Aorta (tissue), 5 donors: Measurements from ENCODE around the gene SRF. TPM values are rescaled to one million over a fixed set of nuclear protein-coding genes. Genes with fewer than 3 reads are reported as not detected.

ENCODE experiments used
- ATAC-seq: fragments of 200-7000 bp; cut with Tn5 transposase; one replicate; pipeline ENCODE4 v1.9.1; 2022; ENCODE audit warnings: moderate library complexity; ENCODE audit not compliant: low FRiP score
- DNase-seq, 2 donors: peaks; one replicate each; pipeline ENCODE4 v3.0.0-alpha.2; 2020
- H3K27ac ChIP-seq, 2 donors: one replicate each; pipeline ENCODE4 v1.5.1; 2013; ENCODE audit warnings: low read length in 2 of 2, mild to moderate bottlenecking in 2 of 2, moderate library complexity in 2 of 2, control low read depth in 1 of 2, inconsistent platforms in 1 of 2, low read depth in 1 of 2
- H3K27me3 ChIP-seq, 2 donors: one replicate each; pipeline ENCODE4 v1.6.1; 2013; ENCODE audit warnings: control low read depth in 1 of 2, low read length in 1 of 2, mild to moderate bottlenecking in 1 of 2, moderate library complexity in 1 of 2; ENCODE audit not compliant: insufficient read depth in 2 of 2, control insufficient read depth in 1 of 2
- H3K36me3 ChIP-seq, 2 donors: one replicate each; pipeline ENCODE4 v1.6.1; 2013; ENCODE audit warnings: control low read depth in 1 of 2, low read length in 1 of 2, mild to moderate bottlenecking in 1 of 2; ENCODE audit not compliant: insufficient read depth in 2 of 2, control insufficient read depth in 1 of 2
- H3K4me1 ChIP-seq, 2 donors: one replicate each; pipeline ENCODE4 v1.6.1; 2013; ENCODE audit warnings: low read length in 2 of 2, control low read depth in 1 of 2, mild to moderate bottlenecking in 1 of 2, moderate library complexity in 1 of 2; ENCODE audit not compliant: insufficient read depth in 2 of 2, control insufficient read depth in 1 of 2
- H3K4me3 ChIP-seq, 2 donors: one replicate each; pipeline ENCODE4 v1.5.1; 2013; ENCODE audit warnings: low read length in 2 of 2, control low read depth in 1 of 2, mild to moderate bottlenecking in 1 of 2
- H3K9me3 ChIP-seq: one replicate; pipeline ENCODE4 v1.6.1; 2013; ENCODE audit warnings: mild to moderate bottlenecking, low read length; ENCODE audit not compliant: control insufficient read depth
- WGBS, 2 donors: extraction: QIAGEN DNeasy Blood & Tissue Kit; methylation state at CpG; one replicate each; pipeline ENCODE4 v1.1.7; 2013; 5-methylcytosine and 5-hydroxymethylcytosine counted together
- intact Hi-C, 2 donors: fragments of 100-400 bp; cut with DNase I; formaldehyde crosslinking; loops; one replicate each; pipeline versions ENCODE4 v1.14.2 to v1.15.0; 2022
- long read RNA-seq, 2 donors: library from polyadenylated mRNA; unstranded; transcript quantifications; one replicate each; pipeline ENCODE4 v2.0.0, GENCODE V29; 2020 to 2021
- polyA plus RNA-seq, 2 donors: library from polyadenylated mRNA; stranded (reverse); fragments of 200-250 nt; gene quantifications; one replicate each; pipeline ENCODE4 v1.2.3, GENCODE V29; 2013
- total RNA-seq, 2 donors: library from RNA; stranded (reverse); fragmentation: NEBNext Ultra II Directional; extraction: Animal tissue kit (Norgen Biotek cat#: 25700); gene quantifications; one replicate each; pipeline ENCODE4 v1.2.1, GENCODE V29; 2021
- donor health status: healthy with polysubstance abuse.
- donor health status: Bipolar disorder and iron deficiency.
- donor health status: DM: no; HTN: no; CAD: no.
- donor health status: DM: no; HTN: no; CAD: no.
- donor health status: DM: yes; HTN: yes; CAD: no.

SRF gene
- 100 to 1,000 TPM in 1 of 2 donors, 10 to 100 TPM in 1; 47.5 to 106 TPM for total RNA-seq
- polyA plus RNA-seq, result 10 to 100 TPM; 23.8 to 41.4 TPM
- long read RNA-seq, donor 1, partial matches to known transcripts, result 3 of 12 reads
- long read RNA-seq, donor 1, other reads (novel, unspliced or antisense), result 9 of 12 reads
- long read RNA-seq, donor 2, full-length matches to known transcripts, result 3 of 14 reads
- long read RNA-seq, donor 2, partial matches to known transcripts, result 4 of 14 reads
- long read RNA-seq, donor 2, other reads (novel, unspliced or antisense), result 7 of 14 reads

GRCh38 chr6:43170931-43171706 is at the start of gene SRF:
Gene SRF (plus strand): TSS chr6:43171269. CDS start chr6:43171657, 388 bp downstream.
- DNase-seq (peak; percentile 100), ATAC-seq (peak; percentile 91)
- Histone ChIP-seq H3K4me1 (no peaks in the 10 kb centered on the region), H3K27me3 (no peaks in the 10 kb centered on the region), H3K27ac (peak within 1 kb of the TSS; percentile 88 to 98), H3K4me3 (peak within 1 kb of the TSS; percentile 76 to 82), H3K36me3 (peaks cover 0 to 5% of the 10 kb centered on the region in 2 donors), H3K9me3 (no peaks in the 10 kb centered on the region)
- WGBS, 2 donors, result 0 to 1% methylated on average over 50 to 83 of the region's 83 CpGs
- intact Hi-C loops, result no loop called here

- DNase-seq, result peak in 1 of 2 donors; percentile 58
- ATAC-seq, result no peak
- no peaks in the 10 kb centered on the region for H3K9me3 ChIP-seq
- H3K4me3 ChIP-seq, result no peak overlapping the region
- intact Hi-C loops, result no loop called here
- WGBS, 2 donors, result 83 to 87% methylated on average over 2 of the region's 2 CpGs
- H3K4me1 ChIP-seq, result no peaks in the 10 kb centered on the region
- no peaks in the 10 kb centered on the region for H3K36me3 ChIP-seq
- no peak overlapping the region for H3K27ac ChIP-seq
- H3K27me3 ChIP-seq, result no peaks in the 10 kb centered on the region
Observed at GRCh38 chr6:43122146-43122545, 48.9 kb upstream of the SRF start.

GRCh38 chr6:43123461-43124314 is 47.4 kb upstream of the SRF start:
- no peaks in the 10 kb centered on the region for H3K36me3 ChIP-seq

GRCh38 chr6:43124481-43124880 is 46.6 kb upstream of the SRF start:
- no peak overlapping the region for H3K4me3 ChIP-seq
- no peaks in the 10 kb centered on the region for H3K4me1 ChIP-seq
- H3K27ac ChIP-seq, result no peak overlapping the region
- no peaks in the 10 kb centered on the region for H3K27me3 ChIP-seq
- H3K9me3 ChIP-seq, result no peaks in the 10 kb centered on the region
- no peaks in the 10 kb centered on the region for H3K36me3 ChIP-seq
- intact Hi-C loops, result no loop called here
- 56 to 64% methylated on average over 6 of the region's 6 CpGs for WGBS, 2 donors
- DNase-seq, result peak in 1 of 2 donors; percentile 51
- ATAC-seq, result no peak

More at GRCh38 chr6:43123461-43124314, 47.4 kb upstream of the SRF start:
- 20 to 22% methylated on average over 25 of the region's 25 CpGs for WGBS, 2 donors
- no peak overlapping the region for H3K27ac ChIP-seq
- H3K27me3 ChIP-seq, result no peaks in the 10 kb centered on the region
- H3K4me1 ChIP-seq, result no peaks in the 10 kb centered on the region
- no peak overlapping the region for H3K4me3 ChIP-seq
- DNase-seq, result peak in 1 of 2 donors; percentile 68
- no peak for ATAC-seq
- H3K9me3 ChIP-seq, result no peaks in the 10 kb centered on the region
- intact Hi-C loops, result no loop called here

- H3K4me3 ChIP-seq, result no peak overlapping the region
- H3K36me3 ChIP-seq, result no peaks in the 10 kb centered on the region
- H3K9me3 ChIP-seq, result no peaks in the 10 kb centered on the region
- 72% methylated on average over 6 of the region's 6 CpGs for WGBS, 2 donors
- intact Hi-C loops, result loop anchor here in 1 of 2 donors (5.0 kb wide), 2 partner anchors 53 to 223 kb away; no protein-coding TSS in a partner anchor
- DNase-seq (peak in 1 of 2 donors; percentile 45), ATAC-seq (no peak)
- H3K27me3 ChIP-seq, result no peaks in the 10 kb centered on the region
- no peak overlapping the region for H3K27ac ChIP-seq
- no peaks in the 10 kb centered on the region for H3K4me1 ChIP-seq
Observed at GRCh38 chr6:43125119-43125518, 46.0 kb upstream of the SRF start.

GRCh38 chr6:43125555-43125954 is 45.5 kb upstream of the SRF start:
- no peak overlapping the region for H3K27ac ChIP-seq
- H3K36me3 ChIP-seq, result no peaks in the 10 kb centered on the region
- no peak for ATAC-seq
- 95 to 100% methylated on average over 1 of the region's 1 CpG for WGBS, 2 donors
- no peaks in the 10 kb centered on the region for H3K4me1 ChIP-seq
- H3K9me3 ChIP-seq, result no peaks in the 10 kb centered on the region
- peak in 1 of 2 donors; percentile 46 for DNase-seq
- no peaks in the 10 kb centered on the region for H3K27me3 ChIP-seq
- H3K4me3 ChIP-seq, result no peak overlapping the region
- intact Hi-C loops, result loop anchor here in 1 of 2 donors (5.0 kb wide), 2 partner anchors 53 to 223 kb away; no protein-coding TSS in a partner anchor

GRCh38 chr6:43127180-43127579 is 43.9 kb upstream of the SRF start:
- WGBS, 2 donors, result 92 to 98% methylated on average over 12 of the region's 12 CpGs
- intact Hi-C loops, result loop anchor here (2.0 to 5.0 kb wide), 3 partner anchors 55 to 225 kb away; no protein-coding TSS in a partner anchor
- Histone ChIP-seq H3K9me3 (no peaks in the 10 kb centered on the region), H3K4me3 (no peak overlapping the region), H3K36me3 (no peaks in the 10 kb centered on the region), H3K4me1 (no peaks in the 10 kb centered on the region), H3K27me3 (no peaks in the 10 kb centered on the region), H3K27ac (no peak overlapping the region)
- DNase-seq (peak in 1 of 2 donors; percentile 69), ATAC-seq (no peak)

- Histone ChIP-seq H3K27me3 (no peaks in the 10 kb centered on the region), H3K4me3 (no peak overlapping the region), H3K9me3 (no peaks in the 10 kb centered on the region), H3K27ac (no peak overlapping the region), H3K4me1 (no peaks in the 10 kb centered on the region), H3K36me3 (no peaks in the 10 kb centered on the region)
- no peak for ATAC-seq
- intact Hi-C loops, result loop anchor here (2.0 to 5.0 kb wide), 3 partner anchors 56 to 226 kb away; no protein-coding TSS in a partner anchor
- DNase-seq, result no peak
- WGBS, 2 donors, result 64 to 67% methylated on average over 11 of the region's 11 CpGs
Observed at GRCh38 chr6:43127877-43128276, 43.2 kb upstream of the SRF start.
